Neural cell (in vitro differentiated cells): ENCODE results near the gene CABLES2. TPM values are rescaled to one million over a fixed set of nuclear protein-coding genes. Genes with fewer than 3 reads are reported as not detected.

Source experiments
- H2AFZ ChIP-seq: fragments of 200-600, 300-800 bp; sonication (generic), shearing (Covaris generic); 2 replicates; pipeline ENCODE4 v1.6.0; 2014; ENCODE audit warnings: low read depth, mild to moderate bottlenecking, antibody characterized with exemption, low read length, moderate library complexity
- H3F3A ChIP-seq: fragments of 200-600 bp; shearing (Covaris generic); 2 replicates; pipeline ENCODE4 v1.6.1; 2016; ENCODE audit warnings: mild to moderate bottlenecking, moderate library complexity, mixed read lengths, antibody characterized with exemption, low read length; ENCODE audit not compliant: insufficient read depth, poor library complexity, severe bottlenecking
- H3K27ac ChIP-seq: fragments of 200-600, 300-800 bp; sonication (generic), shearing (Covaris generic); 2 replicates; pipeline ENCODE4 v1.5.1; 2014; ENCODE audit warnings: mild to moderate bottlenecking, low read length, moderate library complexity
- H3K27me3 ChIP-seq: fragments of 300-800, 200-600 bp; sonication (generic), shearing (Covaris generic); 2 replicates; pipeline ENCODE4 v1.6.0; 2014; ENCODE audit warnings: mild to moderate bottlenecking, low read depth, low read length, moderate library complexity; ENCODE audit not compliant: insufficient read depth
- H3K36me3 ChIP-seq: fragments of 300-800, 200-600 bp; sonication (generic), shearing (Covaris generic); 2 replicates; pipeline ENCODE4 v1.5.1; 2014; ENCODE audit warnings: mild to moderate bottlenecking, antibody characterized with exemption, low read length, moderate library complexity; ENCODE audit not compliant: insufficient read depth
- H3K4me2 ChIP-seq: fragments of 300-800, 200-600 bp; sonication (generic), shearing (Covaris generic); 2 replicates; pipeline ENCODE4 v1.6.0; 2014; ENCODE audit warnings: mild to moderate bottlenecking, low read length
- H3K4me3 ChIP-seq: fragments of 300-800, 200-600 bp; sonication (generic), shearing (Covaris generic); 2 replicates; pipeline ENCODE4 v1.5.1; 2014; ENCODE audit warnings: mild to moderate bottlenecking, low read length, moderate library complexity
- H3K79me2 ChIP-seq: fragments of 200-600 bp; shearing (Covaris generic); replicated peaks from 2 replicates; pipeline ENCODE4 v1.6.0; 2014; ENCODE audit warnings: mild to moderate bottlenecking, low read length, moderate library complexity; ENCODE audit not compliant: insufficient read depth
- H3K9ac ChIP-seq: fragments of 300-800, 200-600 bp; sonication (generic), shearing (Covaris generic); 2 replicates; pipeline ENCODE4 v1.6.1; 2016; ENCODE audit warnings: mild to moderate bottlenecking, low read length, mixed read lengths
- H3K9me2 ChIP-seq: fragments of 200-600 bp; shearing (Covaris generic); 2 replicates; pipeline ENCODE4 v1.6.1; 2016; ENCODE audit warnings: mild to moderate bottlenecking, low read length, mixed read lengths; ENCODE audit not compliant: insufficient read depth
- H3K9me3 ChIP-seq: fragments of 200-600, 300-800 bp; sonication (generic), shearing (Covaris generic); 2 replicates; pipeline ENCODE4 v1.6.1; 2016; ENCODE audit warnings: mild to moderate bottlenecking, mixed run types, low read length, moderate library complexity, mixed read lengths
- H4K20me1 ChIP-seq: fragments of 200-600 bp; shearing (Covaris generic); 2 replicates; pipeline ENCODE4 v1.6.1; 2016; ENCODE audit warnings: mild to moderate bottlenecking, mixed run types; ENCODE audit not compliant: insufficient read depth
- CTCF ChIP-seq: fragments of 450-650 bp; IDR thresholded peaks from 2 replicates; pipeline ENCODE4 v1.5.1; 2014; ENCODE audit warnings: antibody characterized with exemption, mild to moderate bottlenecking, moderate library complexity; ENCODE audit not compliant: poor library complexity, severe bottlenecking
- EP300 ChIP-seq: fragments of 450-650 bp; conservative IDR thresholded peaks from 2 replicates; pipeline ENCODE4 v1.6.1; 2014; ENCODE audit warnings: antibody characterized with exemption, mild to moderate bottlenecking, moderate library complexity; ENCODE audit not compliant: poor library complexity, severe bottlenecking
- EZH2 ChIP-seq: fragments of 200-600, 300-800 bp; shearing (Covaris generic), sonication (generic); IDR thresholded peaks from 2 replicates; pipeline ENCODE4 v1.6.1; 2014; ENCODE audit warnings: antibody characterized with exemption, low read length, borderline replicate concordance, mild to moderate bottlenecking; ENCODE audit not compliant: insufficient read depth, poor library complexity, severe bottlenecking
- MXI1 ChIP-seq: fragments of 450-650 bp; conservative IDR thresholded peaks from 2 replicates; pipeline ENCODE4 v1.6.1; 2014; ENCODE audit warnings: antibody characterized with exemption, mild to moderate bottlenecking; ENCODE audit not compliant: poor library complexity, severe bottlenecking
- POLR2AphosphoS5 ChIP-seq: IDR thresholded peaks from 2 replicates; pipeline ENCODE4 v1.6.1; 2012
- RAD21 ChIP-seq: fragments of 450-650 bp; conservative IDR thresholded peaks from 2 replicates; pipeline ENCODE4 v1.6.1; 2014; ENCODE audit warnings: antibody characterized with exemption, mild to moderate bottlenecking, moderate library complexity
- REST ChIP-seq: IDR thresholded peaks from 2 replicates; pipeline ENCODE4 v1.6.1; 2012; ENCODE audit warnings: borderline replicate concordance
- SMC3 ChIP-seq: fragments of 450-650 bp; conservative IDR thresholded peaks from 2 replicates; pipeline ENCODE4 v1.6.1; 2014; ENCODE audit warnings: antibody characterized with exemption, mild to moderate bottlenecking, moderate library complexity; ENCODE audit not compliant: poor library complexity
- TAF1 ChIP-seq: IDR thresholded peaks from 2 replicates; pipeline ENCODE4 v1.6.1; 2012; ENCODE audit warnings: low read depth
- polyA plus RNA-seq: library from polyadenylated mRNA; depleted of rRNA; stranded (reverse); fragments of >200 nt; gene quantifications from 2 replicates; pipeline ENCODE4 v1.2.3, GENCODE V29; 2014

Gene CABLES2
- polyA plus RNA-seq, 1 donor from 2014 or later: 8.3 TPM

GRCh38 chr20:62436692-62437091, 29.6 kb upstream of the CABLES2 start:
- Histone ChIP-seq H3K4me2 (no peak overlapping the region), H3K79me2 (no peaks in the 10 kb centered on the region), H3F3A (no peaks in the 10 kb centered on the region), H3K27ac (no peak overlapping the region), H3K4me3 (no peak overlapping the region), H3K9me2 (no peaks in the 10 kb centered on the region), H4K20me1 (no peaks in the 10 kb centered on the region), H3K9me3 (no peaks in the 10 kb centered on the region), H3K27me3 (no peaks in the 10 kb centered on the region), H3K36me3 (no peaks in the 10 kb centered on the region), H2AFZ (no peak overlapping the region), H3K9ac (no peak overlapping the region)
- TF ChIP-seq REST: no peak
- TF ChIP-seq EZH2: no peak
- TF ChIP-seq POLR2AphosphoS5: no peak
- no peak for TF ChIP-seq RAD21
- TF ChIP-seq CTCF: no peak
- TF ChIP-seq SMC3: no peak
- TF ChIP-seq MXI1: no peak
- TF ChIP-seq EP300: no peak
- TF ChIP-seq TAF1: no peak

GRCh38 chr20:62433658-62434497, 26.8 kb upstream of the CABLES2 start:
- no peak overlapping the region for H3K9ac ChIP-seq
- no peaks in the 10 kb centered on the region for H3K9me3 ChIP-seq
- no peaks in the 10 kb centered on the region for H3K9me2 ChIP-seq
- no peaks in the 10 kb centered on the region for H4K20me1 ChIP-seq
- H3K36me3 ChIP-seq: no peaks in the 10 kb centered on the region
- no peak overlapping the region for H2AFZ ChIP-seq
- no peaks in the 10 kb centered on the region for H3F3A ChIP-seq
- H3K27me3 ChIP-seq: no peaks in the 10 kb centered on the region
- no peaks in the 10 kb centered on the region for H3K79me2 ChIP-seq
- no peak overlapping the region for H3K27ac ChIP-seq
- H3K4me3 ChIP-seq: no peak overlapping the region
- TF ChIP-seq REST (no peak), CTCF (no peak), RAD21 (no peak), TAF1 (no peak), MXI1 (no peak), EP300 (no peak), POLR2AphosphoS5 (no peak), EZH2 (no peak), SMC3 (no peak)
- no peak overlapping the region for H3K4me2 ChIP-seq
